ENCODE results near the gene PTPN23.
"Not testable (repeated sequence)": the region's sequence is repeated elsewhere in the genome, so short reads cannot be mapped to it uniquely, and the experiment has no call there.

PTPN23 gene

DNA sequence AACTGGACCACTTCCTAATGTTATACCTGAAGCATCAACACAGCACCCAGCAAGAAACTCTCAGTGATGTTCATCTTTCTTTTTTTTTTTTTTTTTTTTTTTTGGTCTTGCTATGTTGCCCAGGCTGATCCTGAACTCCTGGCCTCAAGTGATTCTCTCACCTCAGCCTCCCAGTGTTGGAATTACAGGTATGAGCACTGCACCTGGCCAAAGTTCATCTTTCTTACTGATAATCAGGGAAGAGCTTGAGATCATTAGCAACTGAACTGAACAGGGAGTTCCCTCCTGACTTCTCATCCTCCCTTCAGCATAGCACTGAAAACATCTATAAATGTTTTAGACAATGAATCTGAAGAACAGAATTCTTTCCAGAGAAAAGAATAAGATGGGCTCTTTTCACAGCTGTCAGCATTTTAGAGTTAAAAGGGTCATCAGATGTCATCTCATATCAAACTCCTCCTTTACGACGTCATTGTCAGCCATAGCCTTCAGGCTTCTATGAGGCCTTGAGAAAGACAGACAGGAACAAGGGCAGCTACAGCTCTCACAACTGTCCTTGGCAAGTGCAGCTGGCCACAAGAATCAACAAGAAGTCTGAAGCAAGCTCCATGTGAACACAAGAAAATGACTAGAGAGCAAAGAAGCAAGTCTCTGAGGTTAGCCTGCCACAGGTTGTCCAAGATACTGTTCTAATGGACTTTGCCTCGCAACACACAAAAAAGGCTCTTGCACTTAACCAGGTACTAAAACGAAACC, 61.2 kb downstream of the PTPN23 start:
- DNase-seq (ENCODE audit: low spot score): no peak

GRCh38 chr3:47443611-47443995, 62.8 kb downstream of the PTPN23 start:
- DNase-seq (ENCODE audit: low spot score): no peak

DNA sequence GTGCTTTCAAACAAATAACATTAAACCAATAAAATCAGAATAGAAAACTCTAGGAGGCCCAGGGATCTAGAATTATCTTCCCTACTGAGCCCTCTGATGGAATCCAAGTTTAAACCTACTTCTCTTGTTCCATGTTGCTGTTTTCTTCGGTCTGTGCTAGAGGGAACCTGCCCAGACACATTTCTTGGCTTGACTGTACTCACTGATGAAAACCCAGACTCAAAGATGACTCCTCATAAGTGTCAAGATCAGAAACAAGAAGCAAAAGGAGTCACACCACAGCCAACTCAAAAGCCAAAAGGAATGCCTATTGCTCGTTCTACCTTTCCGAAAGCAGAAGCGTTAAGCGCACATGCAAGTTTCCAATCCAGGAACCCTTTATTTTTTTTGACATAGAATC, 63.3 kb downstream of the PTPN23 start:
- no peak for DNase-seq (ENCODE audit: low spot score)

DNA sequence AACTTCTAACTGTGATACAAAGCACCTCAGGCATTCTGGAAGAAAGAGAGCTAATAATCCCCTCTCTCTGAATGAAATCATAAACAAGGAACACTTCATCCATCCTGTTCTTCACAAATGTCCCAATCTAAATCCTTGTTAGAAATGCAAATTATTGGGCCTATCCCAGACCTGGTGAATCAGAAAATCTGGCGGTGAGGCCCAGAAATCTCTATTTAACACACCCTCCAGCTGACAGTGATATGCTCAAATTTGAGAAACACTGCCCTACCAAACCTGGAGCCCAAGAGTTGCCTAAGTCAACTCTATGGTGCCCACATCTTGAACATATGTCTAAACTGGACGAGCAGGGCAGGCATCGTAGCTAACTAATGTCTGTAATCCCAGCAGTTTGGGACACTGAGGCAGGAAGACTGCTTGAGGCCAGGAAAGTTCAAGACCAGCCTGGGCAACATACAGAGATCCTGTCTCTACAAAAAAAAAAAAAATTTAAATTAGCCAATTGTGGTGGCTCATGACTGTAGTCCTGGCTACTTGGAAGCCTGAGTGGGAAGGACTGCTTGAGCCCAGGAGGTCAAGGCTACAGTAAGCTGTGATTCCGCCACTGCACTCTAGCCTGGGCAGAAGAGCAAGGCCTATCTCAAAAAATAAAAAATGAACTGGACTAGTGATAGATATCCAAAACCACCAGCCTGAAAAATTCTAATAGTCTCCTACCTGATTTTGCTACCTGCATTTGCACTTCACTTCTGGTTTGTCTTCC, 71.8 kb downstream of the PTPN23 start:
- DNase-seq (ENCODE audit: low spot score): no peak

DNA sequence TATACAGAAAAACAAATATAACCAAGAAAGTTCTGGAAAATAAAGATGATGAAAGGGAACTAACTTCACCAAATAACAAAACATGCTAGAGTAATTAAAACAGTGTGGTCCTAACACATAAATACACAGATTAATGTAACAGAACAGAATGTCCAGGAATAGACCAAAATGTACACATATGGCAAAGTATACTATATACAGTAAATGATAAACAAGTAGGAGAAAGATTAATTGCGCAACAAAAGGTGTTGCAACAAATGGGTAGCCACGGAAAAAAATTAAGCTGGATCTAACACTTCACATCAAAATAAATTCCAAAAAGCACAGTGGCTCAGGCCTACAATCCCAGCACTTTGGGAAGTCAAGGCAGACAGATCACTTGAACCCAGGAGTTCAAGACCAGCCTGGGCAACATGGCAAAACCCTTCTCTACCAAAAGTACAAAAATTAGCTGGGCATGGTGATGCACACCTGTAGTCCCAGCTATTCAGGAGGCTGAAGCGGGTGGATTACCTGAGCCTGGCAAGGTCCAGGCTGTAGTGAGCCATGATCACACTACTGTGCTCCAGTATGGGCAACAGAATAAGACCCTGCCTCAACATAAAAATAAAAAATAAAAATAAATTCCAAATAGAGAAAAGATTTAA, 75.1 kb downstream of the PTPN23 start:
- no peak for DNase-seq (ENCODE audit: low spot score)

DNA sequence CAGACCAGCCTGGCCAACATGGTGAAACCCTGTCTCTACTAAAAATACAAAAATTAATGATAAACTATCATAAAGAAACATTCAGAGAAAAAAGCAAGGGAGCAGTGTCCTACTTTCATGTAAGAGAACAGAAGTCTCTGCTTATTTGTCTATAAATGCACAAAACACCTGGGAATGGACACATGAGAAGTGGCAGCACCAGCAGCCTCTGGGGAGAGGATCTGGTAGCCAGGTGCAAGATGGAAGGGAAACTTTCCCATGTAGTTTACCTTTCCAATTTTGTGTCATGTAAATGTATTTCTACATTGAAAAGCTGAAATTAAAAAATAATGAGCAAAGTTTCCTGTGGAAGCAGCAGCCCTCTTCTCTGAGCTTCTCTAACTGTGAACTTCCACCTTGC, 76.2 kb downstream of the PTPN23 start:
- no peak for DNase-seq (ENCODE audit: low spot score)

GRCh38 chr3:47459534-47460085, 78.8 kb downstream of the PTPN23 start:
- not testable (repeated sequence) for DNase-seq (ENCODE audit: low spot score)
